NOMO-1 treated with dmso at 0.1 percent for 144 hours (cell line): ENCODE measurements around the gene CCNE1.
"Not testable (repeated sequence)": the region's sequence is repeated elsewhere in the genome, so short reads cannot be mapped to it uniquely, and the experiment has no call there.

ENCODE experiments used
- DNase-seq: peaks from one replicate; lab custom pipeline; 2025; ENCODE audit not compliant: unreplicated experiment; lab: John Stamatoyannopoulos, UW

The CCNE1 gene

DNA sequence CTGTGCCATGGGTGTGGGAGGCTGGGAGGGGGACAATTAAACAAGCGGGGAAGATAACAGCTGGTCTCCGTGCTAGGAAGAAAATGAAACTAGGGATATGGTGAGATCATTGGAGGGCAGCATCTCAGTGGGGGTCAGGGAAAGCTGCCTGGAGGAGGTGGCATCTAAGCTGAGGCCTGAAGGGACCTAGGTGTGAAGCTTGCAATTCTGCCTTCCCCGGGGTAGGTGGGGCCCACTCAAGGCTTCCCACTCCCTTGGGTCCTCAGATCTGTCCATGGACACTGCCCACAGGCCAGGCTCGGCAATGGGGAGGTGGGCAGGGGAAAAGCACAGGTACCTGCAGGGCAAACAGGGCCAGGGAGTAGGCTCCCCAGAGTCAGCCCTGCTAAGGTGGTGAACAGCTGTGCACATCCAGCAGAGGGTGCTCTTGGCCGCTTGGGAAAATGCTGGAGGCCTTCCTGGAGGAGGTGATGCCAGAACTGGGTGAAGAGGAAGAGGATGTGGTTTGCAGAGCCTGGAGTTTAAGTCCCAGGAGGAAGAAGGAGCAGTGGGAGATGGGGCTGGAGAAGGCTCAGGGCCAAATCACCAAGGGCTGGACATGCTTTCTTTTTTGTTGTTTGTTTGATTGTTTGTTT lies 25.7 kb upstream of the CCNE1 start:
- peak; percentile 26 for DNase-seq

- DNase-seq, result no peak
Observed at GRCh38 chr19:29787281-29787680, 24.5 kb upstream of the CCNE1 start.

DNA sequence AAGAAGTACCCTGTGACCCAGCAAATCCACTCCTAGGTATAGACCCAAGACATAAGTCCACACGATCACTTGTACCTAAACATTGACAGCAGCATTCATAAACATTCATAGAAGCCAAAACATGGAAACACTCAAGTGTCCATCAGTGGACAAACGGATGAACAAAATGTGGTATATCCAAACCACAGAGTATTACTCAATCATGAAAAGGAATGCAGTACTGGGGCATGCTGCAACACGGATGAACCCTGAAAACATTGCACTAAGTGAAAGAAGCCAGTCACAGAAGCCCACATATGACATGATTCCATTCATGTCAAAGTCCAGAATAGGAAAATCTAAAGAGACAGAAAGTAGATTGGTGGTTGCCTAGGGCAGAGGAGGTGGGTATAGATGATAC lies 22.8 kb upstream of the CCNE1 start:
- DNase-seq, result no peak

GRCh38 chr19:29793116-29793727 lies 18.6 kb upstream of the CCNE1 start:
- DNase-seq, result no peak

DNA sequence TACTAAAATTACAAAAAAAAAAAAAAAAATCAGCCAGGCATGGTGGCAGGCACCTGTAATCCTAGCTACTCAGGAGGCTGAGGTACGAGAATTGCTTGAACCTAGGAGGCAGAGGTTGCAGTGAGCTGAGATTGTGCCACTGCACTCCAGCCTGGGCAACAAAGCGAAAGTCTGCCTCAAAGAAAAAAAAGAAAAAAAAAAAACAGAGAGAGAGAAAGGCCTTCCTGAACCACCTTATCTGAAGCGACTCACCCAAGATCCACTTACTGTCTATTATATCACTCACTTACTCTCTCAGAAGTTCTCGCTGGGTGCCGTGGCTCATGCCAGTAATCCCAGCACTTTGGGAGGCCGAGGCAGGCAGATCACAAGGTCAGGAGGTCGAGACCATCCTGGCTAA lies 17.3 kb upstream of the CCNE1 start:
- DNase-seq, result not testable (repeated sequence)

DNA sequence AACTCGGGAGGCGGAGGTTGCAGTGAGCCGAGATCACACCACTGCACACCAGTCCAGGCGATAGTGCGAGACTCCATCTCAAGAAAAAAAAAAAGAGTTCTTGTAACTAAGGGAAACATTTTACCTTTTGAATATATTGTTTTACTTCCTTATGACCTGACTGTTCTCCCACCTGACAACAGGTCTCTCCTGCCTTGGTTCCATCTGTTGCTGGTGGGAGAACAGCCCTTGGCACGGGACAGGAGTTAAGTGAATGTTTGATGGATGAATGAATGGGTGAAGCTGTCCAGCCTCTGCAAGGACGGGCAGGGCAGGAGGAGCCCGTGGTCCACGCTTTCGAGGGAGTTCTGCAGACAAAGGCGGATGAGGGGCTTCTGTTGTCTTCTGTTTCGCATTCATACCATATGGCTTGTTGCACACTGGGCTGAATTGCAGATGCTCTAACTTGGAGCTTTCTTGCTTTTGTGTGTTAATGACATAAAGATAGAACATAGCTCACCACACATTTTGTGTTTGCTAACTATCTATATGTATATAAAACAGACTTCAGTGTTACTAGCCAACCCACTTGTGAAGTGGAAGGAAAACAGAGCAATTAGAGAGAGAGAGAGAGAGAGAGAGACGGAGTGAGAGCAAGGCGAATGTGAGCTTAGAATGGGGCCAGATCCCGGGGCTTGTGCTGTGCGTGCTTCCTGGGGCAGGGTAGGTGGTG lies 16.2 kb upstream of the CCNE1 start:
- DNase-seq, result no peak

DNA sequence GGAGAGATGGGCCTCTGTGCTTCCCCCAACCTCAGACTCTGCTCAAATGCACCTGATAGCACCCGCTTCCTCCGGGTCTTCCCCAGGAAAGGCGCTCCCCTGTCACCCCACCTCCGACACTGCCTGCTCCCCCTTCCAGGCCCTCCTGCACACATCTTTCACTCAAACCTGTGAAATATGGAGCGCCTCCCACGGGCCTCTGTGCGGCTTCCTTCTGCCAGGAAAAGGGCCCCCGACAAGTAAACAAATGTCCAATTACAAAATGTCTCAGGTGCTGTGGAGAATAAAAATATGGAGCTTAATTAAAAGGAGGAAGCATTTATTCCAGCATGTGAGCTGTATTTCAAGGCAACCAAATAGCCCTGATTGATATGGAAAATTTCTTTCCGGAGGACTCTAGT lies 15.6 kb upstream of the CCNE1 start:
- no peak for DNase-seq

- no peak for DNase-seq
Observed at GRCh38 chr19:29798774-29799497, 12.9 kb upstream of the CCNE1 start.

DNA sequence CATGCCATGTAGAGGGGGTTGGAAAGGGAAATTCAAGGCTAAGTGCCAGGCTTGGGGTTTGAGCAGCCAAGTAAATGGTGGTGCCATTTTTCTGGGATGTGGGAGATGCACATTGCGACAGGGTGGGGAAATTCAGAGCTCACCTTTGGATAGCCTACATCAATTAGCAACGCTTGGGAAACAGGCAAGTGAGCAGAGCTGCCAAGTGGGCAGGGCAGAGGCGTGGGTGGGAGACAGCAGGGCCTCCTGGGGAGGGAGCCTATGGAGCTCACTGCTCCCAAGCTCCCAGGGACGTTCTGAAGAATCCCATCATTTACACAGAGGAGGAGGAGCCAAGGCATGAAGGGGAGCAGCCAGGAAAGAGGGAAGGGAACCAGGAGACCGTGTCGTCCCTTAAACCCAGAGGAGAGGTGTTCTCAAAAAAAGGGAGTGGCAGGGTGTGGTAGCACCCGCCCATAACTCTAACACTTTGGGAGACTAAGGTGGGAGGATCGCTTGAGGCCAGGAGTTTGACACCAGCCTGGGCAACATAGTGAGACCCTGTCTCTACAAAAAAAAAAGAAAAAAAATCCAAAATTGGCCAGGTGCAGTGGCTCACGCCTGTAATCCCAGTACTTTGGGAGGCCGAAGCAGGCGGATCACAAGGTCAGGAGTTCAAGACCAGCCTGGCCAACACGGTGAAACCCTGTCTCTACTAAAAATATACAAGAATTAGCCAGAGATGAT lies 11.5 kb upstream of the CCNE1 start:
- no peak for DNase-seq

- not testable (repeated sequence) for DNase-seq
Observed at GRCh38 chr19:29803951-29804350, 7.8 kb upstream of the CCNE1 start.

DNA sequence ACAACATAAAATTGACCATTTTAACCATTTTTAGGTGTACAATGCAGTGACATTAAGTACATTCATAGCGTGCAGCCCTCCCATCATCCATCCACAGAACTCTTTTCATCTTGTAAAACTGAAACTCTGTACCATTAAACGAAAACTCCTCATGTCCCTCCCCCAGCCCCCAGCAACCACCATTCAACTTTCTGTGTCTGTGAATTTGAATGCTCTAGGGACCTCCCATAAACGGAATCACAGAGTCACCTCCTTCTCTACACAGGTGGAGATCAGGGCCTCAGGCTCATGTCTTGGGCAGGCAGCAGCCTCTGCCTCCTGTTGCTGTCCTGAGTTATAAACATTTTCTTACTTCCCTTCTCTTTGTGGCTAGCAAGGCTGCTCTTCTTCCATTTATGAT lies 7.3 kb upstream of the CCNE1 start:
- DNase-seq, result no peak

DNA sequence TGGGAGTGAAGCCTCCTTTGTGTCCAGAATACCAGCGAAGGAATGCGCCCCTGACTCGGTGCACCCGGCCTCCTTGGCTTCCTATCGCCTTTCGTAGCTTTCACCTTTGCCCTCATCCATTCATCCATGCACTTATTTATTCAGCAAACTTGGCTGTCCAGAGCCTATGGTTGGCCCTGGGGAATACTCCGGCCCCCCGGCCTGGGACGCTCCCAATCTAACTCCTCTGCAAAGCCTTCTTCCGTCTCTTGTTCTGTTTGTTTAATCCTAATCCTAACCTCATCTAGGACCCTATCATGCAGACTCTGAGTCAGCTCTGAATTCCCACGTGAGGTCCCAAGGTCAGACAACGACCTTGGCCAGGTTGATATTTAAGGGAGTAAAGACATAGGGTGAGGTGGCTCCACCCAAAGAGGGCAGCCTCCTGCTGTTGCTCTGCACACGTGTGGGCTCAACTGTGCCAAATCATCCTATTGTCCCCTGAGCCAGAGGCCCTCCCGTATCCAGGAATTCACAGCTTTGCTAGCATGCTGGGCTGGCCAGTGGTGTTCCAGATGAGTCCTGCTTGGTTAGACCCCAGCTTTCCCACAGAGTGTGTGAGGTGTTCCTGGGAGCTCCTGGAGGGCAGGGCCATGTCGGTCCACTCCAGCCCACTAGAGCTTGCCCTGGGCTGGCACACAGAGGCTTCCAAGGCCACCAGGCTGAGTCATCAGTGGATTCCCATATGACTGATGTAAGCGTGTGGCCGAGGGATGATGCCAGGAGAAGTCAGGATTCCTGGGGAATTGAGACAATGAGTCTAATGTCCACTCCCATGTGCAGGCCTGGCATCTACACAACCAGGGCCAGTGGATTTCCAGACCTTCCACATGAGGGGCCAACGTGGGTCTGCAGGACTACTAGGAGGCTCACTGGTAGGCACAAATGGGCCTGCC lies 6.5 kb upstream of the CCNE1 start:
- no peak for DNase-seq

GRCh38 chr19:29806098-29806866 lies 5.5 kb upstream of the CCNE1 start:
- no peak for DNase-seq

- DNase-seq, result no peak
Observed at GRCh38 chr19:29807178-29807577, 4.6 kb upstream of the CCNE1 start.

DNA sequence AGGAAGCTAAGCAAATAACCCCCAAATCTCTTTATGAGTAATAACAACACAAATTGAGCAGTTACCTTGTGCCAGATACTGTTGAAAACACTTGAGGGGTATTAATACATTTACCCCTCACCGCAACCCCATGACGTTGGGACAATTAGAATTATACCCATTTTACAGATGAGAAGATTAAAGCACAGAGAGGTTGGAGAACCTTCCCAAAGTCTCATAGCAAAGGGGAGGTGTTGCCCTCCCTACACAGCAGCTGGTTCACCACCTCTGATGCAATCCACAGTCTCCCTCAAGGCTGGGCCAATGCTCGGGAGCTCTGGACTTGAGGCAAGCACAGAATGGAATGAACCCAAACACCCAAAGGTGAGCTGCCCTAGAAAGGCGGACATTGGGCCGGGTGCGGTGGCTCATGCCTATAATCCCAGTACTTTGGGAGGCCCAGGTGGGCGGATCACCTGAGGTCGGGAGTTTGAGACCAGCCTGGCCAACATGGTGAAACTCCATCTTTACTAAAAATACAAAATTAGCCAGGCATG lies 3.9 kb upstream of the CCNE1 start:
- DNase-seq, result no peak

- DNase-seq, result no peak
Observed at GRCh38 chr19:29809795-29810503, 1.8 kb upstream of the CCNE1 start.

DNA sequence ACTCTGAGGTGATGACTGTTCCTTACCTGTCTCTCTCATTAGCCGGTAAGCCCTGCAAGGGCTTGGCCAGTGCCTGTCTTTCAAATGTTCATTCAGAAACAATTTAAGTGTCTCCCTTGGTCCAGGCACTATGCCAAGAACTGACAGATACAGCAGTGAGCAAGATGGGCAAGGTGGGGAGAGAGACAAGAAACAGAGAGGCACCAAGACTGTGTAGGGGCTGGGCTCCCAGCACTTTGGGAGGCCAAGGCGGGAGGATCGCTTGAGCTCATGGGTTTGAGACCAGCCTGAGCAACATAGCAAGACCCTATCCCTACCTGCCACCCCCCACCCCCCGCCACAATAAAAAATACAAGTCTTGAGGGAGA lies 1.3 kb upstream of the CCNE1 start:
- no peak for DNase-seq

GRCh38 chr19:29812080-29812880 lies 489 bp downstream of the CCNE1 start:
- no peak for DNase-seq
